AG09319 (cell line): ENCODE results near the gene HCFC2.

Source experiments
- DNase-seq: peaks from one replicate; pipeline ENCODE4 v3.0.0-alpha.2; 2010; ENCODE audit warnings: low read depth; ENCODE audit errors: extremely low read depth
- CTCF ChIP-seq: IDR thresholded peaks from 2 replicates; pipeline ENCODE4 v1.5.1; 2011; ENCODE audit warnings: low read depth, mild to moderate bottlenecking, inconsistent platforms, low read length, moderate library complexity

Gene HCFC2

GRCh38 chr12:104083769-104084475, 19.6 kb downstream of the HCFC2 start:
- no peak for TF ChIP-seq CTCF
- no peak for DNase-seq

DNA sequence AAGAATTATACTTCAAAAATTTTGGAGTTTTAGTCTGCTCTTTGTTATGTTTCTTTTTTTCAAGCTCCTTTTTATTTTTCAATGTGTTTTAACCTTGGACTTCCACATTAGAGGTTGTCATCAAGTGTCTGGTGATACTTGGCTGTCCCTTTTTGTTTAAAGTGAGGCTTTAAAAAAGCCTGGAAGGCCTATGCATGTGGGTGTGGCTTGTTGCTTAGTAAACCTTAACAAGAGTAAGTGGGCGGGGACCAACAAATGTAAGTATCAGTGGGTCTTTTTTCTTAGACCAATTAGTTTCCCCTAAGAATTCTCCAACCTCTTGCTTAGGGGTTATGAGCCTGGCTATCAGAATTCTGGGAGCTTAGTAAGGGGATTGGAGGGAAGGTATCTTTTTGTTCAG, 26.4 kb downstream of the HCFC2 start:
- TF ChIP-seq CTCF, result no peak
- DNase-seq, result no peak

DNA sequence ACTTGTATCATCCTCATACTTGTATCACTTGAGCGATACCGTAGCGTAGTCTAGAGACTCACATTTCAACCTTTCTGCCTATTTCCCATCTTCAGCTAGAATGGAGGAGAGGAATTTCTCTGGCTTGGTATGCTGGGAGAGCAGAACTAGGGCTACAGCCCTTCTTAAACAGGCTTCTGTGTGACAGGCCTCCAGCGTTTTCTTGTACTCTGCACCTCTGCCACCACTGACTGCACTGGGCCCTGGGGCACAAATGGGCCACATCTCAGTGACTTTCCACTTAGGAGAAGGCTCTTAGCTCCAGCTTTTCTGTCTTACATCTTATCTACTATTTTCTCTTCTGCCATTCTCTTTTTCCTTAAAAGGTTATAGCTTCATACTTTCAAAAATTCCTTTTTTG, 26.8 kb downstream of the HCFC2 start:
- DNase-seq, result no peak
- no peak for TF ChIP-seq CTCF

DNA sequence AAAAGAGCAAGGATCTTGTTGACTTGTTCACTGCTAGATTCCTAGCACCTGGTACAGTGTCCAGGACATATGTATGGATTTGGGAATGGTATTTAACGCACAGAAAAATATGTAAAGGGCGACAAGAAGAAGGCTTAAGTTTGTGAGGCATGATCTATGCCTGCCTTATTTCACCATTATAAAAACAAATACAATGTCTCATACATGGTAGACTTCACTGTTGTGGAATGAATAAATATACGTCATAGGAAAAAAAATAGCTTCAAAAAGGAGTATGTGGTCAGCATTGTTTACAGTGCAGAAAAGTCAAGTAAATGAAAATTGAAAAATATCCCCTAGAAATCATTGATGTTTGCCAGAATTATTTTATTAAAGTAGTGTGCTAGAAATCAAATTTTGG, 30.0 kb downstream of the HCFC2 start:
- DNase-seq, result no peak
- TF ChIP-seq CTCF, result no peak

DNA sequence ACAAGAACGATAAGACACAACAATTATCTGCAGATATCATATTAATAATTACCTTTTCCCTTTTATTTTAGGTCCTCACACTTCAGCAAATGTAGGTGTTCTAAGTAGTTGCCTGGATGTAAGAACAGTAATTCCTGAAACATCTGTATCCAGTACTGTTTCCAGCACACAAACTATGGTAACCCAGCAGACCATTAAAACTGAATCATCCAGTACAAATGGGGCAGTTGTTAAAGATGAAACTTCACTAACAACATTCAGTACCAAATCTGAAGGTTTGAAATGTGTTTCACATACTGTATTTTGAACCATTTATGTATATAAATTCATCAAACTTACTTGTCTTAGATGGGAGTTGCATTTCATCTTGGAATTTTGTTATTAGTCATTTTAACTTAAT, 31.0 kb downstream of the HCFC2 start:
- no peak for TF ChIP-seq CTCF
- DNase-seq, result no peak

DNA sequence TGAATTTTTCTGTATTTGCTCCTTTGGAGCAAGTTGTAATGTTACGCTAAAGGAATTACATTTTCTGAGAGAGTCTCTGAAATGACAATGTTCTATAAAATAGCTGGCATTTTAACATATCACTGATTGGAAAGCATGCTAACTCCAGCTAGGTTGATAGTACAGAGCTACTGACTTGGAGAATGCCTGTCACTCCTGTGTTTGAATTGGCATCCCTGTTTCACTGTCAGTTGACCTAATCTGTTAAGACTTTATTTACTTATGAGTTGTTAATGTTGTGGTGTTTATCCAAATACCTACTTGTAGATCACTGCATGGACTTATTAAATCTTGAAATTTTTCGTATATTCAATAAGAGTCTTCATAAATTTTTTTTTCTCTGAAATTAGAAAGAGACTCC, 33.6 kb downstream of the HCFC2 start:
- no peak for DNase-seq
- no peak for TF ChIP-seq CTCF

DNA sequence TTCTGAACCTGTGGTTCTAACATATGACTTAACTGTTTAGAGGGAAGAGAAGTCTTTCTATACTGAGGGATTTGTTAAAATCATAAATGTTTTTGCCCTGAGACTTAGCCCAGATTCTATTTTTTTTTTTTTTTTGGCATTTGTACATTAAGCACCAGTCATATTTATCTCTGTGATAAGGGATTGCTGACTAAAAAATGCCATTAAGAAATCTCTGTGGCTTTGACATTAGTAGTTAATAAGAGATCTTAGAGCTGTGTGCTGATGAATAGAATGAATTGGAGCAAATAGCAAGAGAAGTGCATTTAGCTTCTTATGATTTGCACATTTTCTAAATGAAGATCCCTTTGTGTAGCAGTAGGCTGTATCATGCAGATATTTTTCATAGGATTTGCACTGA, 41.1 kb downstream of the HCFC2 start:
- DNase-seq, result no peak
- no peak for TF ChIP-seq CTCF
